HEK293 (cell line): ENCODE data around the gene PRIMA1.

Experiments
- MEIS1 ChIP-seq: sonication (generic); formaldehyde crosslinking; IDR thresholded peaks from 2 replicates; pipeline ENCODE4 v1.8.1; 2022; ENCODE audit warnings: missing genetic modification reagents, mild to moderate bottlenecking, borderline replicate concordance
- WT1 ChIP-seq: fragments of 450-650 bp; formaldehyde crosslinking; IDR thresholded peaks from 2 replicates; pipeline ENCODE4 v1.5.1; 2016; ENCODE audit warnings: missing biosample characterization, missing genetic modification characterization
- ZNF10 ChIP-seq: fragments of 450-650 bp; formaldehyde crosslinking; IDR thresholded peaks from 2 replicates; pipeline ENCODE4 v1.5.1; 2017; ENCODE audit warnings: missing biosample characterization, missing genetic modification characterization
- ZNF24 ChIP-seq: fragments of 450-650 bp; formaldehyde crosslinking; IDR thresholded peaks from 2 replicates; pipeline ENCODE4 v1.5.1; 2016; ENCODE audit warnings: missing biosample characterization, missing genetic modification characterization
- ZNF529 ChIP-seq: fragments of 450-650 bp; formaldehyde crosslinking; IDR thresholded peaks from 2 replicates; pipeline ENCODE4 v1.5.1; 2017; ENCODE audit warnings: missing genetic modification characterization, missing biosample characterization; ENCODE audit not compliant: insufficient replicate concordance
- TF ChIP-seq, protein P1 (sequence below): fragments of 450-650 bp; formaldehyde crosslinking; IDR thresholded peaks from 2 replicates; pipeline ENCODE4 v1.5.1; 2016; ENCODE audit warnings: missing biosample characterization, missing genetic modification characterization
- TF ChIP-seq, protein P2 (sequence below): fragments of 450-650 bp; formaldehyde crosslinking; IDR thresholded peaks from 2 replicates; pipeline ENCODE4 v1.5.1; 2016; ENCODE audit warnings: missing biosample characterization, missing genetic modification characterization, low read depth
- TF ChIP-seq, protein P3 (sequence below): fragments of 450-650 bp; formaldehyde crosslinking; optimal IDR thresholded peaks from 2 replicates; pipeline ENCODE3; 2016; ENCODE audit warnings: missing biosample characterization, mild to moderate bottlenecking, missing genetic modification characterization
- TF ChIP-seq, protein P4 (sequence below): fragments of 450-650 bp; formaldehyde crosslinking; conservative IDR thresholded peaks from 2 replicates; pipeline ENCODE4 v1.5.1; 2016; ENCODE audit warnings: low read depth, missing biosample characterization, missing genetic modification characterization
- TF ChIP-seq, protein P5 (sequence below): fragments of 450-650 bp; formaldehyde crosslinking; IDR thresholded peaks from 2 replicates; pipeline ENCODE4 v1.5.1; 2016; ENCODE audit warnings: missing biosample characterization, missing genetic modification characterization, low read depth
- TF ChIP-seq, protein P6 (sequence below): fragments of 450-650 bp; formaldehyde crosslinking; IDR thresholded peaks from 2 replicates; pipeline ENCODE4 v1.5.1; 2016; ENCODE audit warnings: missing biosample characterization, missing genetic modification characterization
- TF ChIP-seq, protein P7 (sequence below): fragments of 450-650 bp; formaldehyde crosslinking; IDR thresholded peaks from 2 replicates; pipeline ENCODE4 v1.5.1; 2016; ENCODE audit warnings: missing biosample characterization, missing genetic modification characterization

DNA sequence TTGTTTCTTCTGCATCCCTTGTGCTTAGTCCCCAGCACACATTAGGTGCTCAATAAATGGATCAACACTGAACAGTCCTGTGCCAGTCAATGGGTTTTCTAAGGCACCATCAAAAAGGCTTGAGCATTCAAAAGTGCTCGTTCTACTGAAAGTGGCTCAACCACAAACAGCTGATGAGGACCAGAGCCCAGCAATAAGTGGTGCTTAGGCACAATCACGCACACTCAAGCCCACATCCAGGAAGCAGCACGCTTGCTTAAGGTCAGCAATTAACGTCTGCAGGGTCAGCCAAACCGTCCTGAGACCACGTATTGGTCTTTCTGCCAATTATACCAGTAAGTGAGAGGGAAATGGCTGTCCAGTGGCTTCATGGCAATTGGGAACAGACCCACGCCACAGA lies 56.5 kb downstream of the PRIMA1 start:
- no peak for TF ChIP-seq MEIS1 (CRISPR knock-in tag)
- TF ChIP-seq ZNF10 (tag by site-specific recombination), result no peak
- TF ChIP-seq, protein P1, sequence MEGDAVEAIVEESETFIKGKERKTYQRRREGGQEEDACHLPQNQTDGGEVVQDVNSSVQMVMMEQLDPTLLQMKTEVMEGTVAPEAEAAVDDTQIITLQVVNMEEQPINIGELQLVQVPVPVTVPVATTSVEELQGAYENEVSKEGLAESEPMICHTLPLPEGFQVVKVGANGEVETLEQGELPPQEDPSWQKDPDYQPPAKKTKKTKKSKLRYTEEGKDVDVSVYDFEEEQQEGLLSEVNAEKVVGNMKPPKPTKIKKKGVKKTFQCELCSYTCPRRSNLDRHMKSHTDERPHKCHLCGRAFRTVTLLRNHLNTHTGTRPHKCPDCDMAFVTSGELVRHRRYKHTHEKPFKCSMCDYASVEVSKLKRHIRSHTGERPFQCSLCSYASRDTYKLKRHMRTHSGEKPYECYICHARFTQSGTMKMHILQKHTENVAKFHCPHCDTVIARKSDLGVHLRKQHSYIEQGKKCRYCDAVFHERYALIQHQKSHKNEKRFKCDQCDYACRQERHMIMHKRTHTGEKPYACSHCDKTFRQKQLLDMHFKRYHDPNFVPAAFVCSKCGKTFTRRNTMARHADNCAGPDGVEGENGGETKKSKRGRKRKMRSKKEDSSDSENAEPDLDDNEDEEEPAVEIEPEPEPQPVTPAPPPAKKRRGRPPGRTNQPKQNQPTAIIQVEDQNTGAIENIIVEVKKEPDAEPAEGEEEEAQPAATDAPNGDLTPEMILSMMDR (tag by site-specific recombination), result no peak
- TF ChIP-seq ZNF24 (tag by site-specific recombination), result no peak
- TF ChIP-seq, protein P2, sequence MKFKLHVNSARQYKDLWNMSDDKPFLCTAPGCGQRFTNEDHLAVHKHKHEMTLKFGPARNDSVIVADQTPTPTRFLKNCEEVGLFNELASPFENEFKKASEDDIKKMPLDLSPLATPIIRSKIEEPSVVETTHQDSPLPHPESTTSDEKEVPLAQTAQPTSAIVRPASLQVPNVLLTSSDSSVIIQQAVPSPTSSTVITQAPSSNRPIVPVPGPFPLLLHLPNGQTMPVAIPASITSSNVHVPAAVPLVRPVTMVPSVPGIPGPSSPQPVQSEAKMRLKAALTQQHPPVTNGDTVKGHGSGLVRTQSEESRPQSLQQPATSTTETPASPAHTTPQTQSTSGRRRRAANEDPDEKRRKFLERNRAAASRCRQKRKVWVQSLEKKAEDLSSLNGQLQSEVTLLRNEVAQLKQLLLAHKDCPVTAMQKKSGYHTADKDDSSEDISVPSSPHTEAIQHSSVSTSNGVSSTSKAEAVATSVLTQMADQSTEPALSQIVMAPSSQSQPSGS (tag by site-specific recombination), result no peak
- TF ChIP-seq, protein P3, sequence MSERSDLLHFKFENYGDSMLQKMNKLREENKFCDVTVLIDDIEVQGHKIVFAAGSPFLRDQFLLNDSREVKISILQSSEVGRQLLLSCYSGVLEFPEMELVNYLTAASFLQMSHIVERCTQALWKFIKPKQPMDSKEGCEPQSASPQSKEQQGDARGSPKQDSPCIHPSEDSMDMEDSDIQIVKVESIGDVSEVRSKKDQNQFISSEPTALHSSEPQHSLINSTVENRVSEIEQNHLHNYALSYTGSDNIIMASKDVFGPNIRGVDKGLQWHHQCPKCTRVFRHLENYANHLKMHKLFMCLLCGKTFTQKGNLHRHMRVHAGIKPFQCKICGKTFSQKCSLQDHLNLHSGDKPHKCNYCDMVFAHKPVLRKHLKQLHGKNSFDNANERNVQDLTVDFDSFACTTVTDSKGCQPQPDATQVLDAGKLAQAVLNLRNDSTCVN (tag by site-specific recombination), result no peak
- TF ChIP-seq, protein P4, sequence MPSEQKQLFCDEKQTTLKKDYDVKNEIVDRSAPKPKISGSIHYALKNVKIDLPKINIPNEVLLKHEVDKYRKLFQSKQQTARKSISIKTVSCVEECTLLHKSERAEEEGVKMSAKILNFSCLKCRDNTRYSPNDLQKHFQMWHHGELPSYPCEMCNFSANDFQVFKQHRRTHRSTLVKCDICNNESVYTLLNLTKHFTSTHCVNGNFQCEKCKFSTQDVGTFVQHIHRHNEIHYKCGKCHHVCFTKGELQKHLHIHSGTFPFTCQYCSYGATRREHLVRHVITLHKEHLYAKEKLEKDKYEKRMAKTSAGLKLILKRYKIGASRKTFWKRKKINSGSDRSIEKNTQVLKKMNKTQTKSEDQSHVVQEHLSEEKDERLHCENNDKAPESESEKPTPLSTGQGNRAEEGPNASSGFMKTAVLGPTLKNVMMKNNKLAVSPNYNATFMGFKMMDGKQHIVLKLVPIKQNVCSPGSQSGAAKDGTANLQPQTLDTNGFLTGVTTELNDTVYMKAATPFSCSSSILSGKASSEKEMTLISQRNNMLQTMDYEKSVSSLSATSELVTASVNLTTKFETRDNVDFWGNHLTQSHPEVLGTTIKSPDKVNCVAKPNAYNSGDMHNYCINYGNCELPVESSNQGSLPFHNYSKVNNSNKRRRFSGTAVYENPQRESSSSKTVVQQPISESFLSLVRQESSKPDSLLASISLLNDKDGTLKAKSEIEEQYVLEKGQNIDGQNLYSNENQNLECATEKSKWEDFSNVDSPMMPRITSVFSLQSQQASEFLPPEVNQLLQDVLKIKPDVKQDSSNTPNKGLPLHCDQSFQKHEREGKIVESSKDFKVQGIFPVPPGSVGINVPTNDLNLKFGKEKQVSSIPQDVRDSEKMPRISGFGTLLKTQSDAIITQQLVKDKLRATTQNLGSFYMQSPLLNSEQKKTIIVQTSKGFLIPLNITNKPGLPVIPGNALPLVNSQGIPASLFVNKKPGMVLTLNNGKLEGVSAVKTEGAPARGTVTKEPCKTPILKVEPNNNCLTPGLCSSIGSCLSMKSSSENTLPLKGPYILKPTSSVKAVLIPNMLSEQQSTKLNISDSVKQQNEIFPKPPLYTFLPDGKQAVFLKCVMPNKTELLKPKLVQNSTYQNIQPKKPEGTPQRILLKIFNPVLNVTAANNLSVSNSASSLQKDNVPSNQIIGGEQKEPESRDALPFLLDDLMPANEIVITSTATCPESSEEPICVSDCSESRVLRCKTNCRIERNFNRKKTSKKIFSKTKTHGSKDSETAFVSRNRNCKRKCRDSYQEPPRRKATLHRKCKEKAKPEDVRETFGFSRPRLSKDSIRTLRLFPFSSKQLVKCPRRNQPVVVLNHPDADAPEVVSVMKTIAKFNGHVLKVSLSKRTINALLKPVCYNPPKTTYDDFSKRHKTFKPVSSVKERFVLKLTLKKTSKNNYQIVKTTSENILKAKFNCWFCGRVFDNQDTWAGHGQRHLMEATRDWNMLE (tag by site-specific recombination), result no peak
- TF ChIP-seq, protein P5, sequence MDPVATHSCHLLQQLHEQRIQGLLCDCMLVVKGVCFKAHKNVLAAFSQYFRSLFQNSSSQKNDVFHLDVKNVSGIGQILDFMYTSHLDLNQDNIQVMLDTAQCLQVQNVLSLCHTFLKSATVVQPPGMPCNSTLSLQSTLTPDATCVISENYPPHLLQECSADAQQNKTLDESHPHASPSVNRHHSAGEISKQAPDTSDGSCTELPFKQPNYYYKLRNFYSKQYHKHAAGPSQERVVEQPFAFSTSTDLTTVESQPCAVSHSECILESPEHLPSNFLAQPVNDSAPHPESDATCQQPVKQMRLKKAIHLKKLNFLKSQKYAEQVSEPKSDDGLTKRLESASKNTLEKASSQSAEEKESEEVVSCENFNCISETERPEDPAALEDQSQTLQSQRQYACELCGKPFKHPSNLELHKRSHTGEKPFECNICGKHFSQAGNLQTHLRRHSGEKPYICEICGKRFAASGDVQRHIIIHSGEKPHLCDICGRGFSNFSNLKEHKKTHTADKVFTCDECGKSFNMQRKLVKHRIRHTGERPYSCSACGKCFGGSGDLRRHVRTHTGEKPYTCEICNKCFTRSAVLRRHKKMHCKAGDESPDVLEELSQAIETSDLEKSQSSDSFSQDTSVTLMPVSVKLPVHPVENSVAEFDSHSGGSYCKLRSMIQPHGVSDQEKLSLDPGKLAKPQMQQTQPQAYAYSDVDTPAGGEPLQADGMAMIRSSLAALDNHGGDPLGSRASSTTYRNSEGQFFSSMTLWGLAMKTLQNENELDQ (tag by site-specific recombination), result no peak
- TF ChIP-seq, protein P6, sequence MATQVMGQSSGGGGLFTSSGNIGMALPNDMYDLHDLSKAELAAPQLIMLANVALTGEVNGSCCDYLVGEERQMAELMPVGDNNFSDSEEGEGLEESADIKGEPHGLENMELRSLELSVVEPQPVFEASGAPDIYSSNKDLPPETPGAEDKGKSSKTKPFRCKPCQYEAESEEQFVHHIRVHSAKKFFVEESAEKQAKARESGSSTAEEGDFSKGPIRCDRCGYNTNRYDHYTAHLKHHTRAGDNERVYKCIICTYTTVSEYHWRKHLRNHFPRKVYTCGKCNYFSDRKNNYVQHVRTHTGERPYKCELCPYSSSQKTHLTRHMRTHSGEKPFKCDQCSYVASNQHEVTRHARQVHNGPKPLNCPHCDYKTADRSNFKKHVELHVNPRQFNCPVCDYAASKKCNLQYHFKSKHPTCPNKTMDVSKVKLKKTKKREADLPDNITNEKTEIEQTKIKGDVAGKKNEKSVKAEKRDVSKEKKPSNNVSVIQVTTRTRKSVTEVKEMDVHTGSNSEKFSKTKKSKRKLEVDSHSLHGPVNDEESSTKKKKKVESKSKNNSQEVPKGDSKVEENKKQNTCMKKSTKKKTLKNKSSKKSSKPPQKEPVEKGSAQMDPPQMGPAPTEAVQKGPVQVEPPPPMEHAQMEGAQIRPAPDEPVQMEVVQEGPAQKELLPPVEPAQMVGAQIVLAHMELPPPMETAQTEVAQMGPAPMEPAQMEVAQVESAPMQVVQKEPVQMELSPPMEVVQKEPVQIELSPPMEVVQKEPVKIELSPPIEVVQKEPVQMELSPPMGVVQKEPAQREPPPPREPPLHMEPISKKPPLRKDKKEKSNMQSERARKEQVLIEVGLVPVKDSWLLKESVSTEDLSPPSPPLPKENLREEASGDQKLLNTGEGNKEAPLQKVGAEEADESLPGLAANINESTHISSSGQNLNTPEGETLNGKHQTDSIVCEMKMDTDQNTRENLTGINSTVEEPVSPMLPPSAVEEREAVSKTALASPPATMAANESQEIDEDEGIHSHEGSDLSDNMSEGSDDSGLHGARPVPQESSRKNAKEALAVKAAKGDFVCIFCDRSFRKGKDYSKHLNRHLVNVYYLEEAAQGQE (tag by site-specific recombination), result no peak
- TF ChIP-seq, protein P7, sequence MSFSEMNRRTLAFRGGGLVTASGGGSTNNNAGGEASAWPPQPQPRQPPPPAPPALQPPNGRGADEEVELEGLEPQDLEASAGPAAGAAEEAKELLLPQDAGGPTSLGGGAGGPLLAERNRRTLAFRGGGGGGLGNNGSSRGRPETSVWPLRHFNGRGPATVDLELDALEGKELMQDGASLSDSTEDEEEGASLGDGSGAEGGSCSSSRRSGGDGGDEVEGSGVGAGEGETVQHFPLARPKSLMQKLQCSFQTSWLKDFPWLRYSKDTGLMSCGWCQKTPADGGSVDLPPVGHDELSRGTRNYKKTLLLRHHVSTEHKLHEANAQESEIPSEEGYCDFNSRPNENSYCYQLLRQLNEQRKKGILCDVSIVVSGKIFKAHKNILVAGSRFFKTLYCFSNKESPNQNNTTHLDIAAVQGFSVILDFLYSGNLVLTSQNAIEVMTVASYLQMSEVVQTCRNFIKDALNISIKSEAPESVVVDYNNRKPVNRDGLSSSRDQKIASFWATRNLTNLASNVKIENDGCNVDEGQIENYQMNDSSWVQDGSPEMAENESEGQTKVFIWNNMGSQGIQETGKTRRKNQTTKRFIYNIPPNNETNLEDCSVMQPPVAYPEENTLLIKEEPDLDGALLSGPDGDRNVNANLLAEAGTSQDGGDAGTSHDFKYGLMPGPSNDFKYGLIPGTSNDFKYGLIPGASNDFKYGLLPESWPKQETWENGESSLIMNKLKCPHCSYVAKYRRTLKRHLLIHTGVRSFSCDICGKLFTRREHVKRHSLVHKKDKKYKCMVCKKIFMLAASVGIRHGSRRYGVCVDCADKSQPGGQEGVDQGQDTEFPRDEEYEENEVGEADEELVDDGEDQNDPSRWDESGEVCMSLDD (tag by site-specific recombination), result no peak
- no peak for TF ChIP-seq WT1 (tag by site-specific recombination)
- no peak for TF ChIP-seq ZNF529
